ENCODE data around the gene CUBN. TPM values are rescaled to one million over a fixed set of nuclear protein-coding genes. Genes with fewer than 3 reads are reported as not detected.

CUBN gene
- total RNA-seq, 1 experiment from 2014 or later = 0.80 TPM

DNA sequence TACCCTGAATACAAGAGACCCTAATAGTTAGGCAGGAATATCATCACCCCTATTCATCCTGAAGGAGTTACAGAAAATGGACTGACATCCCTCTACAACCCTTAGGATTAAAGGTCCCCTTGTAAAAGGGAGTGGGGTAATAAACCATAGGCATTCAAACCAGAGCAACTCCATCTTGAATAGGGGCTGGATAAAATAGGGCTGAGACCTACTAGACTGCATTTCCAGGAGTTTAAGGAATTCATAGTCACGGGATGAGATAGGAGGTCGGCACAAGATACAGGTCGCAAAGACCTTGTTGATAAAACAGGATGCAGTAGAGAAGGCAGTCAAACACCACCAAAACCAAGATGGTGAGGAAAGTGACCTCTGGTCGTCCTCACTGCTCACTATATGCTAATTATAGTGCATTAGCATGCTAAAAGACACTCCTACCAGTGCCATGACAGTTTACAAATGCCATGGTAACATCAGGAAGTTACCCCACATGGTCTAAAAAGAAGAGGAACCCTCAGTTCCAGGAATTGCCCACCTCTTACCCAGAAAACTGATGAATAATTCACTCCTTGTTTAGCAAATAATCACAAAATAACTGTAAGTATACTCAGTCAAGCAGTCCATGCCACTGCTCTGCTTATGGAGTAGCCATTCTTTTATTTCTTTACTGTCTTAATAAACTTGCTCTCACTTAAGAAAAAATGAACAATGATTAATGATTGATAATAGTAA, 37.2 kb downstream of the CUBN start:
- DNase-seq (no peak), ATAC-seq (no peak)
- intact Hi-C loops (cut with micrococcal nuclease) = no loop called here
- Histone ChIP-seq H3K9me2 (replicated peaks; ENCODE audit: low read length) (no peaks in the 10 kb centered on the region), H3K4me1 (ENCODE audit: insufficient read depth, low read length) (peaks cover 15% of the 10 kb centered on the region), H2AFZ (ENCODE audit: low read length) (no peak overlapping the region), H3K9ac (ENCODE audit: low read length) (no peak overlapping the region), H3K4me2 (ENCODE audit: low read length) (no peak overlapping the region), H3K4me3 (ENCODE audit: low read length) (no peak overlapping the region), H3K36me3 (ENCODE audit: low read depth, low read length) (no peaks in the 10 kb centered on the region), H3K9me3 (ENCODE audit: low read length) (no peaks in the 10 kb centered on the region), H3K27ac (ENCODE audit: low read length) (no peak overlapping the region), H4K20me1 (ENCODE audit: low read length) (no peaks in the 10 kb centered on the region), H3K27me3 (ENCODE audit: low read length) (no peaks in the 10 kb centered on the region), H3F3A (ENCODE audit: low read length, unreplicated experiment) (no peaks in the 10 kb centered on the region), H3K79me2 (ENCODE audit: low read length) (no peaks in the 10 kb centered on the region)
- ChIA-PET POLR2A (ENCODE audit: unreplicated experiment) (no interaction called here), CTCF (no interaction called here)
- TF ChIP-seq EZH2 (IDR thresholded peaks at IDR 0.05; ENCODE audit: low read length, unreplicated experiment) = no peak
- TF ChIP-seq EZH2phosphoT487 (IDR thresholded peaks at IDR 0.05; ENCODE audit: borderline replicate concordance, low read length) = no peak
- TF ChIP-seq, protein P1, sequence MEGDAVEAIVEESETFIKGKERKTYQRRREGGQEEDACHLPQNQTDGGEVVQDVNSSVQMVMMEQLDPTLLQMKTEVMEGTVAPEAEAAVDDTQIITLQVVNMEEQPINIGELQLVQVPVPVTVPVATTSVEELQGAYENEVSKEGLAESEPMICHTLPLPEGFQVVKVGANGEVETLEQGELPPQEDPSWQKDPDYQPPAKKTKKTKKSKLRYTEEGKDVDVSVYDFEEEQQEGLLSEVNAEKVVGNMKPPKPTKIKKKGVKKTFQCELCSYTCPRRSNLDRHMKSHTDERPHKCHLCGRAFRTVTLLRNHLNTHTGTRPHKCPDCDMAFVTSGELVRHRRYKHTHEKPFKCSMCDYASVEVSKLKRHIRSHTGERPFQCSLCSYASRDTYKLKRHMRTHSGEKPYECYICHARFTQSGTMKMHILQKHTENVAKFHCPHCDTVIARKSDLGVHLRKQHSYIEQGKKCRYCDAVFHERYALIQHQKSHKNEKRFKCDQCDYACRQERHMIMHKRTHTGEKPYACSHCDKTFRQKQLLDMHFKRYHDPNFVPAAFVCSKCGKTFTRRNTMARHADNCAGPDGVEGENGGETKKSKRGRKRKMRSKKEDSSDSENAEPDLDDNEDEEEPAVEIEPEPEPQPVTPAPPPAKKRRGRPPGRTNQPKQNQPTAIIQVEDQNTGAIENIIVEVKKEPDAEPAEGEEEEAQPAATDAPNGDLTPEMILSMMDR (conservative IDR thresholded peaks at IDR 0.05; ENCODE audit: low read depth, low read length) = no peak
- BruUV-seq (replicated peaks) = no TSS peak

DNA sequence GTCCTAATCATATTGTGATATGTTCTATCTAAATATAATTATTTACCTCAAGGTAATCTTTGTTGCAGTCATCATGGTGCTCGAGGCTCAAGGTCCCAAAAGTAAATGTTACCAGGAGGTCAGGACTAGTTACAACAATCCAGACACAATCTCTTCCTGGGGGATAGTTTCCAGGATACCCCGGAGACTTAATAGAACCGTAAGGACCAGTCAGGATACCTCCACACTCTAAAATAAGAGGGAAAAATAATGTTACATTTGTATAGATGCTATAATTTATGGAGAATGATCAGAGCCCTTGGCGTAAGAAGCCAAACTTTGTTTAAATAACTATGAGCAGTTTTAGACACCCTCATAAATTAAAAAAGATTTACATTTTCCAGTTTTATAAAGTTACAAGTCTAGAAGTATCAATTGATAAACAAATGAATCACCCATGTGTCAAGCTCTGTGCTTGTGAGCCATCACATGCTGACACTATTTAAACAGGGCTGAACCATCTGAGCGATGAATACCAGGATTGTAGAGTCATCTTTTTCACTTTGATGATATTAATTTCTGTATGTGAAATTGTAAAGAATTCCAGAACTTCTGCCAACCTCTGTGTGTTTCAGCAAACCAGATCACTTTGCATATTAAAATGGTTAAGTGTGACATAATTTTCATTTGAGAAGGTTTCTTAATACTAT, 41.3 kb downstream of the CUBN start:
- no peaks in the 10 kb centered on the region for H3K9me2 ChIP-seq (replicated peaks; ENCODE audit: low read length)
- TF ChIP-seq EZH2 (IDR thresholded peaks at IDR 0.05; ENCODE audit: low read length, unreplicated experiment) (no peak), EZH2phosphoT487 (IDR thresholded peaks at IDR 0.05; ENCODE audit: borderline replicate concordance, low read length) (no peak)
- TF ChIP-seq, protein P1 (conservative IDR thresholded peaks at IDR 0.05; ENCODE audit: low read depth, low read length) = no peak
- no peaks in the 10 kb centered on the region for H4K20me1 ChIP-seq (ENCODE audit: low read length)
- ATAC-seq (peak; percentile 98), DNase-seq (peak; percentile 66)
- ChIA-PET POLR2A (ENCODE audit: unreplicated experiment) (no interaction called here), CTCF (no interaction called here)
- H3K27me3 ChIP-seq (ENCODE audit: low read length) = no peaks in the 10 kb centered on the region
- peak overlapping the region; percentile 43; the same call in 1 of the 2 replicates for H3K4me2 ChIP-seq (ENCODE audit: low read length)
- intact Hi-C loops (cut with micrococcal nuclease) = no loop called here
- no peak overlapping the region for H3K9ac ChIP-seq (ENCODE audit: low read length)
- H3K4me1 ChIP-seq (ENCODE audit: insufficient read depth, low read length) = peaks cover 15% of the 10 kb centered on the region
- no TSS peak for BruUV-seq (replicated peaks)
- H3K9me3 ChIP-seq (ENCODE audit: low read length) = no peaks in the 10 kb centered on the region
- H3F3A ChIP-seq (ENCODE audit: low read length, unreplicated experiment) = no peaks in the 10 kb centered on the region
- H3K36me3 ChIP-seq (ENCODE audit: low read depth, low read length) = no peaks in the 10 kb centered on the region
- H3K79me2 ChIP-seq (ENCODE audit: low read length) = no peaks in the 10 kb centered on the region
- no peak overlapping the region for H2AFZ ChIP-seq (ENCODE audit: low read length)
- H3K4me3 ChIP-seq (ENCODE audit: low read length) = no peak overlapping the region
- peak overlapping the region; percentile 53 for H3K27ac ChIP-seq (ENCODE audit: low read length)

DNA sequence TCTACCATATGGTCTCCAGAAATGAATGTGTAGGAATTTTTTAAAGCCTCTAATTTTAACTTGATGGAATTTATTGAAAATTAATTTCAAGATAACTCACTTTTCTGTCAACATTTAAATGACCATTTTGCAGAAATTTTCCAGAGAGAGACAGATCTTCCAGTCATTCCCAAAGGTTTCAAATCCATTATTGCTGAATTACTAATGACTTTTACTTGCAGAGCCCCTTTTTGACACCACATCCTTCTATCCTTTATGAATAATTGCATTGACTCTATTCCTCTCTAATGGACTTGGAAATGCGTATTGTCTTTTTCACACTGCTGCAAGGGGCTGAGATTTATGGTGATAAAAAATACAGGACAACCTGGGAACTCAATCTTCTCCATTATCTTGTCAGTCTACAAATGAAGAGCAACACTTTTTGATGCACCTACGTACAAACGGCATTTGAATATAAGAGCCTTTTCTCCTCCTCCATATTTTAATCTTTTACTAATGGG, 42.7 kb downstream of the CUBN start:
- ATAC-seq (no peak), DNase-seq (no peak)
- no peaks in the 10 kb centered on the region for H3K79me2 ChIP-seq (ENCODE audit: low read length)
- intact Hi-C loops (cut with micrococcal nuclease) = no loop called here
- TF ChIP-seq EZH2 (IDR thresholded peaks at IDR 0.05; ENCODE audit: low read length, unreplicated experiment) = no peak
- no peak for TF ChIP-seq EZH2phosphoT487 (IDR thresholded peaks at IDR 0.05; ENCODE audit: borderline replicate concordance, low read length)
- TF ChIP-seq, protein P1 (conservative IDR thresholded peaks at IDR 0.05; ENCODE audit: low read depth, low read length) = no peak
- H3K36me3 ChIP-seq (ENCODE audit: low read depth, low read length) = no peaks in the 10 kb centered on the region
- no peak overlapping the region for H3K27ac ChIP-seq (ENCODE audit: low read length)
- ChIA-PET POLR2A (ENCODE audit: unreplicated experiment) (no interaction called here), CTCF (no interaction called here)
- no peaks in the 10 kb centered on the region for H3K9me3 ChIP-seq (ENCODE audit: low read length)
- BruUV-seq (replicated peaks) = no TSS peak
- no peaks in the 10 kb centered on the region for H3F3A ChIP-seq (ENCODE audit: low read length, unreplicated experiment)
- no peak overlapping the region for H3K4me3 ChIP-seq (ENCODE audit: low read length)
- no peak overlapping the region for H2AFZ ChIP-seq (ENCODE audit: low read length)
- no peak overlapping the region for H3K9ac ChIP-seq (ENCODE audit: low read length)
- no peak overlapping the region for H3K4me2 ChIP-seq (ENCODE audit: low read length)
- peaks cover 15% of the 10 kb centered on the region for H3K4me1 ChIP-seq (ENCODE audit: insufficient read depth, low read length)
- no peaks in the 10 kb centered on the region for H4K20me1 ChIP-seq (ENCODE audit: low read length)
- H3K27me3 ChIP-seq (ENCODE audit: low read length) = no peaks in the 10 kb centered on the region
- no peaks in the 10 kb centered on the region for H3K9me2 ChIP-seq (replicated peaks; ENCODE audit: low read length)
